SK-N-SH treated with all-trans-retinoic acid at 6 μM for 48 hours (cell line): Measurements from ENCODE around the gene ARAP2.

Experiments
- ATAC-seq: fragments of 200-7000 bp; cut with Tn5 transposase; 3 replicates; pipeline ENCODE4 v1.9.1; 2020; ENCODE audit warnings: mild to moderate bottlenecking, moderate library complexity
- BACH2 ChIP-seq: fragments of 250-450 bp; sonication (Bioruptor Pico); IDR thresholded peaks from 2 replicates; pipeline ENCODE4 v1.9.0; 2021; ENCODE audit warnings: mild to moderate bottlenecking, borderline replicate concordance
- CSDC2 ChIP-seq: fragments of 250-450 bp; sonication (Bioruptor Pico); IDR thresholded peaks from 2 replicates; pipeline ENCODE4 v1.5.0; 2020; ENCODE audit warnings: mild to moderate bottlenecking, moderate library complexity
- ESRRG ChIP-seq: fragments of 250-450 bp; sonication (Bioruptor Pico); IDR thresholded peaks from 2 replicates; pipeline ENCODE4 v1.6.1; 2021; ENCODE audit warnings: mild to moderate bottlenecking
- GLIS3 ChIP-seq: fragments of 250-450 bp; sonication (Bioruptor Pico); IDR thresholded peaks from 2 replicates; pipeline ENCODE4 v1.5.0; 2020; ENCODE audit warnings: mild to moderate bottlenecking, moderate library complexity
- ISL1 ChIP-seq: fragments of 250-450 bp; sonication (Bioruptor Pico); IDR thresholded peaks from 2 replicates; pipeline ENCODE4 v2.1.2; 2022; ENCODE audit warnings: mild to moderate bottlenecking, moderate library complexity
- PPARA ChIP-seq: fragments of 250-450 bp; sonication (Bioruptor Pico); IDR thresholded peaks from 2 replicates; pipeline ENCODE4 v1.5.0; 2020; ENCODE audit warnings: mild to moderate bottlenecking, borderline replicate concordance
- RARB ChIP-seq: fragments of 250-450 bp; sonication (Bioruptor Pico); IDR thresholded peaks from 2 replicates; pipeline ENCODE4 v1.8.0; 2021; ENCODE audit warnings: mild to moderate bottlenecking, moderate library complexity
- SNAI2 ChIP-seq: fragments of 250-450 bp; sonication (Bioruptor Pico); IDR thresholded peaks from 2 replicates; pipeline ENCODE4 v1.5.0; 2020; ENCODE audit warnings: mild to moderate bottlenecking, moderate library complexity
- TCF4 ChIP-seq: fragments of 250-450 bp; sonication (Bioruptor Pico); IDR thresholded peaks from 2 replicates; pipeline ENCODE4 v1.8.0; 2021; ENCODE audit warnings: mild to moderate bottlenecking, moderate library complexity, borderline replicate concordance
- TOX ChIP-seq: fragments of 250-450 bp; sonication (Bioruptor Pico); IDR thresholded peaks from 2 replicates; pipeline ENCODE4 v1.8.0; 2021; ENCODE audit warnings: mild to moderate bottlenecking, moderate library complexity, borderline replicate concordance
- ZC3H10 ChIP-seq: fragments of 250-450 bp; sonication (Bioruptor Pico); IDR thresholded peaks from 2 replicates; pipeline ENCODE4 v1.5.1; 2021; ENCODE audit warnings: mild to moderate bottlenecking, moderate library complexity
- ZFP3 ChIP-seq: fragments of 250-450 bp; sonication (Bioruptor Pico); IDR thresholded peaks from 2 replicates; pipeline ENCODE4 v1.5.0; 2020; ENCODE audit warnings: mild to moderate bottlenecking, moderate library complexity
- ZFP30 ChIP-seq: fragments of 450-650 bp; formaldehyde crosslinking; IDR thresholded peaks from 2 replicates; pipeline ENCODE4 v1.5.0; 2022; ENCODE audit warnings: mild to moderate bottlenecking, moderate library complexity
- ZNF565 ChIP-seq: fragments of 450-650 bp; formaldehyde crosslinking; conservative IDR thresholded peaks from 2 replicates; pipeline ENCODE4 v1.5.0; 2020; ENCODE audit warnings: low read depth, mild to moderate bottlenecking, moderate library complexity
- ZNF70 ChIP-seq: fragments of 450-650 bp; formaldehyde crosslinking; IDR thresholded peaks from 2 replicates; pipeline ENCODE4 v1.5.0; 2020; ENCODE audit warnings: mild to moderate bottlenecking, moderate library complexity
- ZNF8 ChIP-seq: fragments of 450-650 bp; formaldehyde crosslinking; IDR thresholded peaks from 2 replicates; pipeline ENCODE4 v1.5.0; 2020; ENCODE audit warnings: mild to moderate bottlenecking, moderate library complexity
- TF ChIP-seq, protein P1 (sequence below): fragments of 250-450 bp; sonication (Bioruptor Pico); IDR thresholded peaks from 2 replicates; pipeline ENCODE4 v1.5.0; 2020; ENCODE audit warnings: mild to moderate bottlenecking, moderate library complexity
- TF ChIP-seq, protein P2 (sequence below): fragments of 250-450 bp; sonication (Bioruptor Pico); IDR thresholded peaks from 2 replicates; pipeline ENCODE4 v1.8.0; 2020; ENCODE audit warnings: mild to moderate bottlenecking, moderate library complexity, borderline replicate concordance
- TF ChIP-seq, protein P3 (sequence below): fragments of 250-450 bp; sonication (Bioruptor Pico); IDR thresholded peaks from 2 replicates; pipeline ENCODE4 v1.5.1; 2021; ENCODE audit warnings: mild to moderate bottlenecking, moderate library complexity
- TF ChIP-seq, protein P4 (sequence below): fragments of 250-450 bp; sonication (Bioruptor Pico); IDR thresholded peaks from 2 replicates; pipeline ENCODE4 v1.5.1; 2020; ENCODE audit warnings: low read depth, mild to moderate bottlenecking, moderate library complexity
- TF ChIP-seq, protein P5 (sequence below): fragments of 250-450 bp; sonication (Bioruptor Pico); IDR thresholded peaks from 2 replicates; pipeline ENCODE4 v1.8.0; 2021; ENCODE audit warnings: low read depth, mild to moderate bottlenecking, moderate library complexity, borderline replicate concordance

The ARAP2 gene

DNA sequence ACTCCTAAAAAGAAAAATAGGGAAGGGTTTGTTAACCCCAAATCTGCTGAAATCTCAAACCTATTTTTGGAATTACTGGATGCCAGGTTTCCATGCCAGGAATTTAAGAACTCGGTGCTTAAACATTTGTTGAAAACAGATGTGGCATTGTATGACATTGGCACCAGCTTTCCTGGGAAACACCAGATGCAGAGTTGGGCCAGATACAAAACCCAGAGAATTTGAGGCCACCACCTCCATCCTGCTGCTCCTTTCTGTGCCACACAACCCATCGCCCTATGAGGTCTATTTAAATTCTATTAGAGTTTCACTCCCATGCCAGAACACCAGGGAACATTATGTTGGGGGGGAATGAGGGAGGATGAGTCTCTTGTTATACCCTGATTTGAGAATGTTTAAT, 71.7 kb downstream of the ARAP2 start:
- ATAC-seq, result no peak
- TF ChIP-seq ESRRG (CRISPR knock-in tag) (no peak), ZFP3 (CRISPR knock-in tag) (no peak), ISL1 (CRISPR knock-in tag) (no peak), ZFP30 (CRISPR knock-in tag) (no peak)
- TF ChIP-seq, protein P1, sequence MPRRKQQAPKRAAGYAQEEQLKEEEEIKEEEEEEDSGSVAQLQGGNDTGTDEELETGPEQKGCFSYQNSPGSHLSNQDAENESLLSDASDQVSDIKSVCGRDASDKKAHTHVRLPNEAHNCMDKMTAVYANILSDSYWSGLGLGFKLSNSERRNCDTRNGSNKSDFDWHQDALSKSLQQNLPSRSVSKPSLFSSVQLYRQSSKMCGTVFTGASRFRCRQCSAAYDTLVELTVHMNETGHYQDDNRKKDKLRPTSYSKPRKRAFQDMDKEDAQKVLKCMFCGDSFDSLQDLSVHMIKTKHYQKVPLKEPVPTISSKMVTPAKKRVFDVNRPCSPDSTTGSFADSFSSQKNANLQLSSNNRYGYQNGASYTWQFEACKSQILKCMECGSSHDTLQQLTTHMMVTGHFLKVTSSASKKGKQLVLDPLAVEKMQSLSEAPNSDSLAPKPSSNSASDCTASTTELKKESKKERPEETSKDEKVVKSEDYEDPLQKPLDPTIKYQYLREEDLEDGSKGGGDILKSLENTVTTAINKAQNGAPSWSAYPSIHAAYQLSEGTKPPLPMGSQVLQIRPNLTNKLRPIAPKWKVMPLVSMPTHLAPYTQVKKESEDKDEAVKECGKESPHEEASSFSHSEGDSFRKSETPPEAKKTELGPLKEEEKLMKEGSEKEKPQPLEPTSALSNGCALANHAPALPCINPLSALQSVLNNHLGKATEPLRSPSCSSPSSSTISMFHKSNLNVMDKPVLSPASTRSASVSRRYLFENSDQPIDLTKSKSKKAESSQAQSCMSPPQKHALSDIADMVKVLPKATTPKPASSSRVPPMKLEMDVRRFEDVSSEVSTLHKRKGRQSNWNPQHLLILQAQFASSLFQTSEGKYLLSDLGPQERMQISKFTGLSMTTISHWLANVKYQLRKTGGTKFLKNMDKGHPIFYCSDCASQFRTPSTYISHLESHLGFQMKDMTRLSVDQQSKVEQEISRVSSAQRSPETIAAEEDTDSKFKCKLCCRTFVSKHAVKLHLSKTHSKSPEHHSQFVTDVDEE (CRISPR knock-in tag), result no peak
- TF ChIP-seq, protein P2, sequence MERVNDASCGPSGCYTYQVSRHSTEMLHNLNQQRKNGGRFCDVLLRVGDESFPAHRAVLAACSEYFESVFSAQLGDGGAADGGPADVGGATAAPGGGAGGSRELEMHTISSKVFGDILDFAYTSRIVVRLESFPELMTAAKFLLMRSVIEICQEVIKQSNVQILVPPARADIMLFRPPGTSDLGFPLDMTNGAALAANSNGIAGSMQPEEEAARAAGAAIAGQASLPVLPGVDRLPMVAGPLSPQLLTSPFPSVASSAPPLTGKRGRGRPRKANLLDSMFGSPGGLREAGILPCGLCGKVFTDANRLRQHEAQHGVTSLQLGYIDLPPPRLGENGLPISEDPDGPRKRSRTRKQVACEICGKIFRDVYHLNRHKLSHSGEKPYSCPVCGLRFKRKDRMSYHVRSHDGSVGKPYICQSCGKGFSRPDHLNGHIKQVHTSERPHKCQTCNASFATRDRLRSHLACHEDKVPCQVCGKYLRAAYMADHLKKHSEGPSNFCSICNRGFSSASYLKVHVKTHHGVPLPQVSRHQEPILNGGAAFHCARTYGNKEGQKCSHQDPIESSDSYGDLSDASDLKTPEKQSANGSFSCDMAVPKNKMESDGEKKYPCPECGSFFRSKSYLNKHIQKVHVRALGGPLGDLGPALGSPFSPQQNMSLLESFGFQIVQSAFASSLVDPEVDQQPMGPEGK (CRISPR knock-in tag), result no peak

DNA sequence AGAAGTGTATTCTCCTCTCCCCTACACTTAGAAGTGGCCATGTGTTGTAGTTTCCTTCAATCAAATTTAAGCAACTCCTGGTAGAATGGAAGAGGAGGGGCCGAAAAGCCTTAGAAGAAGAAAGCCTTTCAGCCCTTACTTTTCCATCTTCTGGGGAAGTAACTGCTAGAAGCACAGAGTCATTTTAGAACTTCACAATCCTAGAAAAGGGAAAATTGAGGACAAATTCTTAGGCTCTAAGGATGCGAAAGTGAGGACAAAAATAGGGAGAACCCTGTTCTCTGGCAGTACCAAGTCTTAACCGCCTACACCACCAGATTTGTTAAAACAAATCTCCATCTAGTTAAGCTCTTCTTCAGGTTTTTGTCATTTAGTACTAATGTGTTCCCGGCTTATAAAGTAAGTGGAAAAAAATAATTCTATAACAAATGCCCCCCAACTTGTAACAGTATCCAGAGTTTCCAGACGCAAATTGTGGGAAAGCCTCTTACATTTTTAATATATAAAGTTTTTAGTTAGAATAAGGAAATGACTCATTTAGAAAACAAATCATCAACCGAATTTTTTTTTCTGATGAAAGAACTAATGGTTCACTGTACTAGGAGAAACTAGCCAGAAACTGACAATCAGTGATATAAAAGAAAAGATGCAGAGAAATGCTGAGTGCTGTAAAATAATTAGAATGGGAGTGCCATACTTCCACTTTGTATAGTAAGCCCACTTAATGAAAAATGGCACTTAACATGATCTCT, 76.0 kb downstream of the ARAP2 start:
- no peak for ATAC-seq
- TF ChIP-seq, protein P3, sequence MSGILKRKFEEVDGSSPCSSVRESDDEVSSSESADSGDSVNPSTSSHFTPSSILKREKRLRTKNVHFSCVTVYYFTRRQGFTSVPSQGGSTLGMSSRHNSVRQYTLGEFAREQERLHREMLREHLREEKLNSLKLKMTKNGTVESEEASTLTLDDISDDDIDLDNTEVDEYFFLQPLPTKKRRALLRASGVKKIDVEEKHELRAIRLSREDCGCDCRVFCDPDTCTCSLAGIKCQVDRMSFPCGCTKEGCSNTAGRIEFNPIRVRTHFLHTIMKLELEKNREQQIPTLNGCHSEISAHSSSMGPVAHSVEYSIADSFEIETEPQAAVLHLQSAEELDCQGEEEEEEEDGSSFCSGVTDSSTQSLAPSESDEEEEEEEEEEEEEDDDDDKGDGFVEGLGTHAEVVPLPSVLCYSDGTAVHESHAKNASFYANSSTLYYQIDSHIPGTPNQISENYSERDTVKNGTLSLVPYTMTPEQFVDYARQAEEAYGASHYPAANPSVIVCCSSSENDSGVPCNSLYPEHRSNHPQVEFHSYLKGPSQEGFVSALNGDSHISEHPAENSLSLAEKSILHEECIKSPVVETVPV, result no peak
- TF ChIP-seq, protein P2 (CRISPR knock-in tag), result no peak
- no peak for TF ChIP-seq GLIS3 (CRISPR knock-in tag)
- no peak for TF ChIP-seq ZFP30 (CRISPR knock-in tag)
- TF ChIP-seq TOX (CRISPR knock-in tag), result no peak
- TF ChIP-seq ZNF70 (CRISPR knock-in tag), result no peak
- TF ChIP-seq, protein P1 (CRISPR knock-in tag), result no peak
- TF ChIP-seq, protein P4, sequence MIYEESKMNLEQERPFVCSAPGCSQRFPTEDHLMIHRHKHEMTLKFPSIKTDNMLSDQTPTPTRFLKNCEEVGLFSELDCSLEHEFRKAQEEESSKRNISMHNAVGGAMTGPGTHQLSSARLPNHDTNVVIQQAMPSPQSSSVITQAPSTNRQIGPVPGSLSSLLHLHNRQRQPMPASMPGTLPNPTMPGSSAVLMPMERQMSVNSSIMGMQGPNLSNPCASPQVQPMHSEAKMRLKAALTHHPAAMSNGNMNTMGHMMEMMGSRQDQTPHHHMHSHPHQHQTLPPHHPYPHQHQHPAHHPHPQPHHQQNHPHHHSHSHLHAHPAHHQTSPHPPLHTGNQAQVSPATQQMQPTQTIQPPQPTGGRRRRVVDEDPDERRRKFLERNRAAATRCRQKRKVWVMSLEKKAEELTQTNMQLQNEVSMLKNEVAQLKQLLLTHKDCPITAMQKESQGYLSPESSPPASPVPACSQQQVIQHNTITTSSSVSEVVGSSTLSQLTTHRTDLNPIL, result no peak
- TF ChIP-seq, protein P5, sequence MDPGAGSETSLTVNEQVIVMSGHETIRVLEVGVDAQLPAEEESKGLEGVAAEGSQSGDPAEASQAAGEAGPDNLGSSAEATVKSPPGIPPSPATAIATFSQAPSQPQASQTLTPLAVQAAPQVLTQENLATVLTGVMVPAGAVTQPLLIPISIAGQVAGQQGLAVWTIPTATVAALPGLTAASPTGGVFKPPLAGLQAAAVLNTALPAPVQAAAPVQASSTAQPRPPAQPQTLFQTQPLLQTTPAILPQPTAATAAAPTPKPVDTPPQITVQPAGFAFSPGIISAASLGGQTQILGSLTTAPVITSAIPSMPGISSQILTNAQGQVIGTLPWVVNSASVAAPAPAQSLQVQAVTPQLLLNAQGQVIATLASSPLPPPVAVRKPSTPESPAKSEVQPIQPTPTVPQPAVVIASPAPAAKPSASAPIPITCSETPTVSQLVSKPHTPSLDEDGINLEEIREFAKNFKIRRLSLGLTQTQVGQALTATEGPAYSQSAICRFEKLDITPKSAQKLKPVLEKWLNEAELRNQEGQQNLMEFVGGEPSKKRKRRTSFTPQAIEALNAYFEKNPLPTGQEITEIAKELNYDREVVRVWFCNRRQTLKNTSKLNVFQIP (CRISPR knock-in tag), result no peak
- TF ChIP-seq SNAI2 (CRISPR knock-in tag), result no peak
- TF ChIP-seq ESRRG (CRISPR knock-in tag), result no peak
- no peak for TF ChIP-seq CSDC2 (CRISPR knock-in tag)
- TF ChIP-seq TCF4 (CRISPR knock-in tag), result no peak
- no peak for TF ChIP-seq PPARA (CRISPR knock-in tag)
- TF ChIP-seq ZNF565 (CRISPR knock-in tag), result no peak
- no peak for TF ChIP-seq ZFP3 (CRISPR knock-in tag)
- TF ChIP-seq RARB, result no peak
- no peak for TF ChIP-seq ZC3H10
- no peak for TF ChIP-seq ZNF8
- TF ChIP-seq BACH2 (CRISPR knock-in tag), result no peak
